HG03460 (cell line): ENCODE measurements around the gene CCL25.

Experiments used
- ATAC-seq: cut with Tn5 transposase; IDR thresholded peaks from one replicate; pipeline ENCODE4 v1.9.1; 2021; ENCODE audit not compliant: unreplicated experiment

The CCL25 gene

GRCh38 chr19:8109455-8109854, 56.9 kb downstream of the CCL25 start:
- no peak for ATAC-seq

- ATAC-seq = no peak
Measured at GRCh38 chr19:8109890-8110662, 57.5 kb downstream of the CCL25 start.

- no peak for ATAC-seq
Measured at GRCh38 chr19:8110931-8111330, 58.4 kb downstream of the CCL25 start.

GRCh38 chr19:8111376-8111775, 58.8 kb downstream of the CCL25 start:
- no peak for ATAC-seq
